A673 (cell line): Measurements from ENCODE around the gene ZNF107. TPM values are rescaled to one million over a fixed set of nuclear protein-coding genes. Genes with fewer than 3 reads are reported as not detected.
"Not testable (repeated sequence)": the region's sequence is repeated elsewhere in the genome, so short reads cannot be mapped to it uniquely, and the experiment has no call there.

Experiments
- BruUV-seq: library from RNA; stranded (reverse); fragments of 400-500 nt; replicated peaks from 2 replicates; lab custom pipeline; 2021; lab: Mats Ljungman, UMichigan
- CTCF ChIA-PET: fragments of 300-600 bp; sonication (Branson Sonifier 250); formaldehyde crosslinking; loops from one replicate; lab custom pipeline; 2022; ENCODE audit warnings: antibody characterized with exemption; lab: Charles Lee
- POLR2A ChIA-PET: fragments of 300-600 bp; sonication (Branson Sonifier 250); formaldehyde crosslinking; loops from one replicate; lab custom pipeline; 2022; ENCODE audit warnings: antibody characterized with exemption; ENCODE audit not compliant: low non-redundant PET; lab: Charles Lee
- DNase-seq: peaks from one replicate; pipeline ENCODE4 v3.0.0-alpha.2; 2015; ENCODE audit warnings: low spot score
- H3K27ac ChIP-seq: fragments of 200-600 bp; sonication (generic); 2 replicates; pipeline ENCODE4 v1.5.1; 2016; ENCODE audit warnings: mixed run types, low read depth, mild to moderate bottlenecking, mixed read lengths, antibody characterized with exemption, low read length; ENCODE audit not compliant: poor library complexity, severe bottlenecking
- H3K27me3 ChIP-seq: fragments of 200-600 bp; sonication (generic); replicated peaks from 2 replicates; pipeline ENCODE4 v1.6.1; 2017; ENCODE audit warnings: mixed run types, low read depth, mild to moderate bottlenecking, mixed read lengths, antibody characterized with exemption, low read length; ENCODE audit not compliant: insufficient read depth, poor library complexity
- H3K36me3 ChIP-seq: fragments of 200-600 bp; sonication (generic); 2 replicates; pipeline ENCODE4 v1.6.1; 2016; ENCODE audit warnings: mixed run types, mild to moderate bottlenecking, mixed read lengths, antibody characterized with exemption, low read length; ENCODE audit not compliant: insufficient read depth, poor library complexity, severe bottlenecking
- H3K4me1 ChIP-seq: fragments of 200-600 bp; sonication (generic); 2 replicates; pipeline ENCODE4 v1.6.1; 2017; ENCODE audit warnings: mixed run types, mild to moderate bottlenecking, mixed read lengths, antibody characterized with exemption, low read length; ENCODE audit not compliant: insufficient read depth, poor library complexity, severe bottlenecking
- H3K4me3 ChIP-seq: fragments of 200-600 bp; sonication (generic); 2 replicates; pipeline ENCODE4 v1.5.1; 2016; ENCODE audit warnings: low read depth, mixed run types, mild to moderate bottlenecking, mixed read lengths, low read length; ENCODE audit not compliant: poor library complexity, severe bottlenecking
- H3K9me3 ChIP-seq: fragments of 200-600 bp; sonication (generic); 2 replicates; pipeline ENCODE4 v1.6.1; 2016; ENCODE audit warnings: mixed run types, low read depth, mild to moderate bottlenecking, mixed read lengths, antibody characterized with exemption, low read length; ENCODE audit not compliant: poor library complexity, severe bottlenecking
- EZH2 ChIP-seq: fragments of 200-600 bp; sonication (generic); IDR thresholded peaks from 2 replicates; pipeline ENCODE4 v1.6.1; 2017; ENCODE audit warnings: borderline replicate concordance, low read depth, mild to moderate bottlenecking, mixed read lengths, antibody characterized with exemption, low read length; ENCODE audit not compliant: poor library complexity, severe bottlenecking
- intact Hi-C: fragments of 100-400 bp; cut with micrococcal nuclease; formaldehyde crosslinking; loops from one replicate; pipeline ENCODE4 v1.10.0; 2022; ENCODE audit not compliant: unreplicated experiment
- total RNA-seq: library from RNA; stranded (reverse); gene quantifications from 2 replicates; pipeline ENCODE4 v1.2.3, GENCODE V29; 2021
- TF ChIP-seq, protein P1 (sequence below): fragments of 300-800, 200-600 bp; sonication (generic); conservative IDR thresholded peaks from 2 replicates; pipeline ENCODE4 v1.5.1; 2017; ENCODE audit warnings: low read depth, mild to moderate bottlenecking, antibody characterized with exemption, low read length, moderate library complexity, mixed read lengths

Gene ZNF107
- total RNA-seq, 1 experiment from 2014 or later: 8.3 TPM

- ChIA-PET CTCF (no interaction called here), POLR2A (no interaction called here)
- peaks cover 6% of the 10 kb centered on the region for H3K9me3 ChIP-seq
- no TSS peak for BruUV-seq
- DNase-seq: no peak
- no peak overlapping the region for H3K4me3 ChIP-seq
- intact Hi-C loops: no loop called here
- H3K27ac ChIP-seq: no peak overlapping the region
- H3K4me1 ChIP-seq: no peaks in the 10 kb centered on the region
- H3K27me3 ChIP-seq: no peaks in the 10 kb centered on the region
- H3K36me3 ChIP-seq: no peaks in the 10 kb centered on the region
- TF ChIP-seq EZH2: no peak
- TF ChIP-seq, protein P1, sequence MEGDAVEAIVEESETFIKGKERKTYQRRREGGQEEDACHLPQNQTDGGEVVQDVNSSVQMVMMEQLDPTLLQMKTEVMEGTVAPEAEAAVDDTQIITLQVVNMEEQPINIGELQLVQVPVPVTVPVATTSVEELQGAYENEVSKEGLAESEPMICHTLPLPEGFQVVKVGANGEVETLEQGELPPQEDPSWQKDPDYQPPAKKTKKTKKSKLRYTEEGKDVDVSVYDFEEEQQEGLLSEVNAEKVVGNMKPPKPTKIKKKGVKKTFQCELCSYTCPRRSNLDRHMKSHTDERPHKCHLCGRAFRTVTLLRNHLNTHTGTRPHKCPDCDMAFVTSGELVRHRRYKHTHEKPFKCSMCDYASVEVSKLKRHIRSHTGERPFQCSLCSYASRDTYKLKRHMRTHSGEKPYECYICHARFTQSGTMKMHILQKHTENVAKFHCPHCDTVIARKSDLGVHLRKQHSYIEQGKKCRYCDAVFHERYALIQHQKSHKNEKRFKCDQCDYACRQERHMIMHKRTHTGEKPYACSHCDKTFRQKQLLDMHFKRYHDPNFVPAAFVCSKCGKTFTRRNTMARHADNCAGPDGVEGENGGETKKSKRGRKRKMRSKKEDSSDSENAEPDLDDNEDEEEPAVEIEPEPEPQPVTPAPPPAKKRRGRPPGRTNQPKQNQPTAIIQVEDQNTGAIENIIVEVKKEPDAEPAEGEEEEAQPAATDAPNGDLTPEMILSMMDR: no peak
Observed at GRCh38 chr7:64729089-64729848, 63.3 kb downstream of the ZNF107 start.

DNA sequence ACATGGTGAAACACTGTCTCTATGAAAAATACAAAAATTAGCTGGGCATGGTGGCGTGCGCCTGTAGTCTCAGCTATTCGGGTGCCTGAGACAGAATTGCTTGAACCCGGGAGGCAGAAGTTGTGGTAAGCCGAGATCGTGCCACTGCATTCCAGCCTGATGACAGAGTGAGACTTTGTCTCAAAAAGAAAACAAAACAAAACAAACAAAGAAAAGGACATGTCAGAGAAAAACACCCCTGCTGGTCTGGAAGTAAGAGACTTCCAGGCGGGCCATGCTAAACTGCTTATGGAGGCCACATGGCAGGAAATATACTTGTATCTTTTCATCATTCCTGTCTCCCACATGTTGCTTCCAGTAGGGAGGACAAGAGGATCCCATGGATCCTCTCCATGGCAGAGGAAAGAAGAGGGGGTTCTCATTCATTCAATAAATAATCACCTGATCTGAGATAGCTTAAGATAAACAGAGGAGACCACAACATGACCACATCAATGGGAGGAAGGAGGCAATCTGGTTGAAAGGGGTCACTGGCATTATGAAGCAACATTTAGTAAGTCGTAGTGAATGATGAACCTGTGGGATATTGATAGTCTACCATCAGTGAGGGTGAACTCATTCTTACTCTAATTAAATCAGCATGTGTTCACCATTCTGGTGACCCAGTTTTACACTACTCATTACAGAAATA lies 67.8 kb downstream of the ZNF107 start:
- Histone ChIP-seq H3K9me3 (peaks cover 3% of the 10 kb centered on the region), H3K27me3 (no peaks in the 10 kb centered on the region), H3K36me3 (no peaks in the 10 kb centered on the region), H3K27ac (no peak overlapping the region), H3K4me3 (no peak overlapping the region), H3K4me1 (no peaks in the 10 kb centered on the region)
- intact Hi-C loops: no loop called here
- TF ChIP-seq, protein P1: no peak
- no peak for TF ChIP-seq EZH2
- ChIA-PET CTCF (no interaction called here), POLR2A (no interaction called here)
- no peak for DNase-seq
- BruUV-seq: no TSS peak

DNA sequence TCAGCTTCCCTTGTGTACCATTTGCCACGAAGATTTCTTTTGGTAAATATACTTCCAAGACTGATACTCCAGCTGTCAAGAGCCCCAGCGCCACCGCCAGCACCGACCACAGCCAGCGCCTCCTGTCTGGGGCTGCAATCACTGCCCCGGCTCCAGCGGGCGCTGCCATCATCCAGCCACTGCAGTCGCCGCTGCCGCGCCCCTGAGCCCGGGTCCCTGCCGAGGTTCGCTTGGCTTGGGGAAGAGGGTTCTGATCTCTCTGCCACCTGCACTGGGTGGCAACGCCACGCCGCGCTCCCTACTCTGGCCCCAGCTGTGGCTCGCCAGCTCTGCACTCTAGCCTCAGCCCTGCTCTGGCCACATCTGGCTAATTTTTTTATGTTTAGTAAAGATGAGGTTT lies 70.6 kb downstream of the ZNF107 start:
- H3K27me3 ChIP-seq: no peaks in the 10 kb centered on the region
- no peaks in the 10 kb centered on the region for H3K9me3 ChIP-seq
- POLR2A ChIA-PET: no interaction called here
- TF ChIP-seq, protein P1: no peak
- no peak for TF ChIP-seq EZH2
- H3K4me1 ChIP-seq: no peaks in the 10 kb centered on the region
- intact Hi-C loops: no loop called here
- DNase-seq: no peak
- H3K36me3 ChIP-seq: no peaks in the 10 kb centered on the region
- no TSS peak for BruUV-seq
- H3K4me3 ChIP-seq: no peak overlapping the region
- H3K27ac ChIP-seq: no peak overlapping the region
- CTCF ChIA-PET: no interaction called here

GRCh38 chr7:64738403-64738802 lies 72.5 kb downstream of the ZNF107 start:
- CTCF ChIA-PET, H3K4me1 ChIP-seq, H3K9me3 ChIP-seq, BruUV-seq, POLR2A ChIA-PET, H3K36me3 ChIP-seq, H3K4me3 ChIP-seq, H3K27ac ChIP-seq, H3K27me3 ChIP-seq, DNase-seq, intact Hi-C loops: not testable (repeated sequence)

GRCh38 chr7:64738953-64739352 lies 73.0 kb downstream of the ZNF107 start:
- H3K4me1 ChIP-seq, BruUV-seq, H3K36me3 ChIP-seq, H3K27ac ChIP-seq, CTCF ChIA-PET, intact Hi-C loops, H3K27me3 ChIP-seq, POLR2A ChIA-PET, H3K4me3 ChIP-seq, H3K9me3 ChIP-seq, DNase-seq: not testable (repeated sequence)
